Osteoblast (primary cell): Measurements from ENCODE around the gene MDM4. TPM values are rescaled to one million over a fixed set of nuclear protein-coding genes. Genes with fewer than 3 reads are reported as not detected.

ENCODE experiments used
- DNase-seq: peaks from one replicate; pipeline ENCODE4 v3.0.0; 2011; ENCODE audit warnings: low spot score, mixed read lengths; ENCODE audit not compliant: insufficient read length; ENCODE audit errors: missing footprints
- H2AFZ ChIP-seq: 2 replicates; pipeline ENCODE4 v1.6.0; 2011; ENCODE audit warnings: mild to moderate bottlenecking, low read length
- H3K27ac ChIP-seq: 2 replicates; pipeline ENCODE4 v1.5.1; 2011; ENCODE audit warnings: mild to moderate bottlenecking, low read depth, low read length, moderate library complexity
- H3K27me3 ChIP-seq: 2 replicates; pipeline ENCODE4 v1.6.0; 2012; ENCODE audit warnings: mild to moderate bottlenecking, control low read depth, inconsistent platforms, low read length, moderate library complexity; ENCODE audit not compliant: insufficient read depth
- H3K36me3 ChIP-seq: 2 replicates; pipeline ENCODE4 v1.5.1; 2011; ENCODE audit warnings: mild to moderate bottlenecking, low read length, control low read depth, moderate library complexity; ENCODE audit not compliant: insufficient read depth
- H3K4me1 ChIP-seq: 2 replicates; pipeline ENCODE4 v1.5.1; 2011; ENCODE audit warnings: mild to moderate bottlenecking, low read length, control low read depth, moderate library complexity; ENCODE audit not compliant: insufficient read depth
- H3K4me2 ChIP-seq: 2 replicates; pipeline ENCODE4 v1.6.0; 2011; ENCODE audit warnings: mild to moderate bottlenecking, low read length; ENCODE audit not compliant: insufficient read depth
- H3K4me3 ChIP-seq: fragments of 200-600 bp; sonication (generic); 3 replicates; pipeline ENCODE4 v1.5.1; 2012; ENCODE audit warnings: mild to moderate bottlenecking, low read length, inconsistent platforms; ENCODE audit not compliant: insufficient read depth
- H3K79me2 ChIP-seq: 2 replicates; pipeline ENCODE4 v1.6.0; 2012; ENCODE audit warnings: mild to moderate bottlenecking, low read length, control low read depth, inconsistent platforms; ENCODE audit not compliant: insufficient read depth
- H3K9me3 ChIP-seq: 2 replicates; pipeline ENCODE4 v1.5.1; 2011; ENCODE audit warnings: low read depth, low read length, control low read depth
- H4K20me1 ChIP-seq: 2 replicates; pipeline ENCODE4 v1.6.0; 2012; ENCODE audit warnings: mild to moderate bottlenecking, low read length, control low read depth; ENCODE audit not compliant: insufficient read depth
- CTCF ChIP-seq: IDR thresholded peaks from 2 replicates; pipeline ENCODE4 v1.5.1; 2011; ENCODE audit warnings: mild to moderate bottlenecking, low read depth, low read length, moderate library complexity; ENCODE audit errors: extremely low read depth
- total RNA-seq: library from RNA; depleted of rRNA; stranded (reverse); fragments of >200 nt; gene quantifications from 2 replicates; pipeline ENCODE4 v1.2.3, GENCODE V29; 2012

Gene MDM4
- total RNA-seq, 1 donor = 40.2 TPM

GRCh38 chr1:204583909-204584632 lies 67.9 kb downstream of the MDM4 start:
- Histone ChIP-seq H3K36me3 (no peaks in the 10 kb centered on the region), H3K4me2 (no peak overlapping the region), H3K79me2 (no peaks in the 10 kb centered on the region), H3K4me3 (no peak overlapping the region), H3K4me1 (no peaks in the 10 kb centered on the region), H3K27ac (no peak overlapping the region), H3K27me3 (no peaks in the 10 kb centered on the region), H3K9me3 (no peaks in the 10 kb centered on the region), H4K20me1 (no peaks in the 10 kb centered on the region), H2AFZ (no peak overlapping the region)
- DNase-seq = no peak
- no peak for TF ChIP-seq CTCF

- DNase-seq = no peak
- Histone ChIP-seq H4K20me1 (no peaks in the 10 kb centered on the region), H3K9me3 (no peaks in the 10 kb centered on the region), H3K27ac (no peak overlapping the region), H2AFZ (no peak overlapping the region), H3K79me2 (no peaks in the 10 kb centered on the region), H3K4me2 (no peak overlapping the region), H3K4me3 (no peak overlapping the region), H3K36me3 (no peaks in the 10 kb centered on the region), H3K27me3 (no peaks in the 10 kb centered on the region), H3K4me1 (no peaks in the 10 kb centered on the region)
- no peak for TF ChIP-seq CTCF
These were observed 68.6 kb downstream of the MDM4 start for GRCh38 chr1:204584699-204585372.

GRCh38 chr1:204587621-204588020 lies 71.4 kb downstream of the MDM4 start:
- TF ChIP-seq CTCF = no peak
- H3K36me3 ChIP-seq = no peaks in the 10 kb centered on the region
- no peaks in the 10 kb centered on the region for H3K27me3 ChIP-seq
- H4K20me1 ChIP-seq = no peaks in the 10 kb centered on the region
- H3K4me1 ChIP-seq = peaks cover 14% of the 10 kb centered on the region
- H3K9me3 ChIP-seq = no peaks in the 10 kb centered on the region
- no peak overlapping the region for H2AFZ ChIP-seq
- no peaks in the 10 kb centered on the region for H3K79me2 ChIP-seq
- DNase-seq = no peak
- H3K4me3 ChIP-seq = no peak overlapping the region
- no peak overlapping the region for H3K4me2 ChIP-seq
- no peak overlapping the region for H3K27ac ChIP-seq

- no peaks in the 10 kb centered on the region for H3K27me3 ChIP-seq
- DNase-seq = no peak
- H4K20me1 ChIP-seq = no peaks in the 10 kb centered on the region
- H3K27ac ChIP-seq = no peak overlapping the region
- TF ChIP-seq CTCF = no peak
- H3K4me1 ChIP-seq = peaks cover 14% of the 10 kb centered on the region
- H3K79me2 ChIP-seq = no peaks in the 10 kb centered on the region
- H3K9me3 ChIP-seq = no peaks in the 10 kb centered on the region
- H3K4me2 ChIP-seq = no peak overlapping the region
- H3K4me3 ChIP-seq = no peak overlapping the region
- H2AFZ ChIP-seq = no peak overlapping the region
- H3K36me3 ChIP-seq = no peaks in the 10 kb centered on the region
These were observed 72.6 kb downstream of the MDM4 start for GRCh38 chr1:204588826-204589225.
